Amniotic epithelial cell (primary cell): ENCODE measurements around the gene RAB40C.
A peak's percentile ranks its signal among the peaks of the same experiment; 100 is the strongest.

Source experiments
- DNase-seq: peaks from one replicate; pipeline ENCODE4 v3.0.0-alpha.2; 2010; ENCODE audit warnings: low read depth

RAB40C gene

DNA sequence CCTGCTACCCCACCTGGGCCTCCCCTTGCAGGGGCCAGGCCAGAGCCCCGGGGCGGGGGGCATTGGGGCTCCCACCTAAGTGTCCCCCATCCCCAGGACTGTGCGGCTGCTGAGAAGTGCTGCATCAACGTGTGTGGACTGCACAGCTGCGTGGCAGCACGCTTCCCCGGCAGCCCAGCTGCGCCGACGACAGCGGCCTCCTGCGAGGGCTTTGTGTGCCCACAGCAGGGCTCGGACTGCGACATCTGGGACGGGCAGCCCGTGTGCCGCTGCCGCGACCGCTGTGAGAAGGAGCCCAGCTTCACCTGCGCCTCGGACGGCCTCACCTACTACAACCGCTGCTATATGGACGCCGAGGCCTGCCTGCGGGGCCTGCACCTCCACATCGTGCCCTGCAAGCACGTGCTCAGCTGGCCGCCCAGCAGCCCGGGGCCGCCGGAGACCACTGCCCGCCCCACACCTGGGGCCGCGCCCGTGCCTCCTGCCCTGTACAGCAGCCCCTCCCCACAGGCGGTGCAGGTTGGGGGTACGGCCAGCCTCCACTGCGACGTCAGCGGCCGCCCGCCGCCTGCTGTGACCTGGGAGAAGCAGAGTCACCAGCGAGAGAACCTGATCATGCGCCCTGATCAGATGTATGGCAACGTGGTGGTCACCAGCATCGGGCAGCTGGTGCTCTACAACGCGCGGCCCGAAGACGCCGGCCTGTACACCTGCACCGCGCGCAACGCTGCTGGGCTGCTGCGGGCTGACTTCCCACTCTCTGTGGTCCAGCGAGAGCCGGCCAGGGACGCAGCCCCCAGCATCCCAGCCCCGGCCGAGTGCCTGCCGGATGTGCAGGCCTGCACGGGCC, 42.8 kb downstream of the RAB40C start:
- no peak for DNase-seq

- DNase-seq = no peak
These were observed 43.6 kb downstream of the RAB40C start for GRCh38 chr16:633336-634050.

DNA sequence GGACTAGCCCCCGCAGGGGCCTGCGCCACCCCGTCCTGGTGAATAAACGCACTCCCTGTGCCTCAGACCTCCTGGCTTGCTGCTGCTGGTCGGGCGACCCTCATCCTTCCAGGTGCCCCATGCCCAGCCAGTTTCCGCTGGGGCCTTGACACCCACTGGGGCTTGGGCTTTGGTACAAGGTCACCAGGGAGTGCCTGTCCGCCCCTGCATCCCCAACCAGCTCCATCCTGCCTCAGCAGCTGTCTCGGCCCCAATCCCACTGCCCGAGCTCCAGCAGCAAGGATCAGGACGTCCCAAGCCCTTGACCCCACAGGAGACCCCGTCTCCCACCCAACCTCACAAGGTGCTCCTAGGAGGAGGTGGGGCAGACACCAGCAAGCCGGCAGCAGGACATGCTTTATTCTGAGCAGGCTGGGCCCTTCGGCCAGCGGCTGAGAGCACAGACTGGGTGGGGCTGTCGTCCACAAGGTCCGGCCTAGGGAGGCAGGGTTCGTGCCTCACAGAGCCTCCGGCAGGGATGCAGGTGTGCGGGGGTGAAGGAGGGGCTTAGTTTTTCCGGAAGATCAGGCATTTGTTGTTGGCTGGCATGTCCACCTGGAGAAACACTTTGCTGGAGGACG, 44.3 kb downstream of the RAB40C start:
- DNase-seq = no peak

- DNase-seq = no peak
These were observed 45.1 kb downstream of the RAB40C start for GRCh38 chr16:634996-635395.

GRCh38 chr16:635573-636205, 45.8 kb downstream of the RAB40C start:
- DNase-seq = no peak

DNA sequence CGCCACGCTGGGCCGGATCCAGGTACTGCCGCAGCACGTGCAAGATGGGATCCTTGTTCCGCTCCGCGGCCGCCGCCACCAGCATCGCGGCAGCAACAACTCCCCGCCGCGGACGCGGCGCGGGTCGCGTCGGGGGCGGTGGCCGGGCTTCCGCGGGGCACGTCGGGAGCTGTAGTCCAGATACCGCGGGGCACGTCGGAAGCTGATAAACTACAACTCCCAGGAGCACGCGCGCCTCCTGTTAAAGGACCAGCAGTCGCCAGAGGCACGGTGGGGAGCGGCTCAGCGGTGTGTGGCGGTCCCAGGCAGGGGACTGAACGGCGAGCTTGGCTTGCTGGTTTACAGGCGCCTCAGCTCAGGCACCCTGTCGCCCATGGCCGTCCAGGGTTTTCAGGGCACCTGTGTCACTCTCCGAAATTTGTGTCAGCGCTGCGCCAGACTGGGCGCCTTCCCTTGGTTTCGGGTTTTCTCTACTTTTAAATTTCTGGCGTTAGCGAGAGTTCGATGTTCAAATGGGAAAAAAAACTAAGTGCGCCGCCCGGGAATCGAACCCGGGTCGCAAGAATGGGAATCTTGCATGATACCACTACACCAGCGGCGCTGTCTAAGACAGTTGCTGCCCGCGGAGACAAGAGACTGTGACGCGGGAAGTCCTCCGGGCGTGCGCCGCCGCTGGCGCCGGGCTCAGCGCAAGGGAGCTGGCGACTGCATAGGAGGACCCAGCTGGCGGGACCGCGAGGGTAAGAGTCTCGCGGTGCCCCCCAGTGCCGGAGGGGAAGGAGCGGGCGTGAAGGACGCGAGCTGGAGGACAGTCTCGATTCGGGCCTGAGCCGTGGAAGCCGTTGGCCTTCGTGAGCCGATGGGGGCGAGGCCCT, 46.6 kb downstream of the RAB40C start, which contains the start of gene METTL26:
Gene METTL26, minus strand, starts transcription at position 100 of the 875 bp plus-strand sequence. Its CDS starts 15 bp downstream, at position 85.
- peak; percentile 89 for DNase-seq

- peak; percentile 76 for DNase-seq
These were observed 47.5 kb downstream of the RAB40C start for GRCh38 chr16:637081-638018.

GRCh38 chr16:638034-638543, 48.2 kb downstream of the RAB40C start:
- DNase-seq = no peak

DNA sequence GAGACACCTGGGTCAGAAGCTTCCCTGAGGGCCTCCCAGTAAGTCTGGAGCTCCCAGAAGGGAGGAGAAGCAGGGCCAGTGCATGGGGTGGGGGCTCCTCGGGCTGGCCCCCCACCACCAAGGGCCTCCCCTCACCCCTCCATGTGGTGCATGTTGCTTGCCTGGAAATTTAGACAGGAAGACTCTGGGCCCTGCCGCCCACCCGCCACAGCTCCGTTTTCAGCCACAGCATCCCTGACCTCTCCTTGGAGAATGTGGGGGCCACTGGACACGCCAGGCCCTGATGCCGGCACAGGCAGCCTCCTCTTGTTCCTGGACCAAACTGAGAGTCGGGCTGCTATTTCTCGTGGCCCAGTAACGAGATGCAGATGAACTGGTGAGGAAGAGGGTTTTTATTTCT, 49.0 kb downstream of the RAB40C start:
- no peak for DNase-seq

GRCh38 chr16:640614-641013, 50.7 kb downstream of the RAB40C start:
- no peak for DNase-seq

GRCh38 chr16:641326-642188, 51.7 kb downstream of the RAB40C start, which contains the start of gene MCRIP2:
TSS of gene MCRIP2 (plus strand) at chr16:641828. CDS start at chr16:641992, 164 bp downstream.
- peak; percentile 77 for DNase-seq

- DNase-seq = peak; percentile 36
These were observed 52.6 kb downstream of the RAB40C start for GRCh38 chr16:642189-643049.

DNA sequence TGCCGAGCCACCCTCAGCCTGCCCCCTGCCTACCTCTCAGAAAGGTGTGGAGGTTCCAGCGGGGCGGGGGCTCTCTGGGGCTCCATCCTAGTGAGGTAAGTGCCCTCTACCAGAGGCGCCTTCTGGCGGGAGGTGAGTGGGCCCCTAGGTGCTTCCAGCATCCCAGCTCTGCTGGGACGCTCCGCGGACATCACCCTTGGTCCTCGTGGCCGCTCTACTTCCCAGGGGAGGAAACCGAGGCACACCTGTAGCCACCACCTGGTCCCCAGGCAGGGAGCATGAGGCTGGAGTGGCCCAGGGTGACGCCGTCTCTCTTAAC, 53.1 kb downstream of the RAB40C start:
- no peak for DNase-seq

DNA sequence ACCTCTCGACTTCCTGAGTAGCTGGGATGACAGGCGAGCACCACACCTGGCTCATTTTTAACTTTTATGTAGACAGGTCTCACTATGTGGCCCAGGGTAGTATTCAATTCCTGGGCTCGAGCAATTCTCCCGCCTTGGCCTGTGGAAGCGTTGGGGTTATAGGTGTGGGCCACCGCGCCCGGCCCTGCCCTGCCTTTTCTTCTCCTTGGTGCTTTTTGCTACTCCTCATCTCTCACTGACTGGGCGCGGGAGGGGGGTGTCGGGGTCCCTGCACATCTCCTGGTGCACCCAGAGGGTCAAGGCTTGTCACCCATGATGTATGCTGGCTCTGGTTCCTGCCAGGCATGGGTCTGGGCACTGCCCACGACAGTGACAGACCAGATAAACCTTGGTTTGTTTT, 54.7 kb downstream of the RAB40C start:
- DNase-seq = no peak

- peak; percentile 28 for DNase-seq
These were observed 56.2 kb downstream of the RAB40C start for GRCh38 chr16:645852-646678.

- no peak for DNase-seq
These were observed 56.9 kb downstream of the RAB40C start for GRCh38 chr16:646679-647172.
